Neural cell (in vitro differentiated cells): ENCODE data around the gene GABRR1.

ENCODE experiments used
- EP300 ChIP-seq: fragments of 450-650 bp; conservative IDR thresholded peaks from 2 replicates; pipeline ENCODE4 v1.6.1; 2014; ENCODE audit warnings: antibody characterized with exemption, mild to moderate bottlenecking, moderate library complexity; ENCODE audit not compliant: poor library complexity, severe bottlenecking
- MXI1 ChIP-seq: fragments of 450-650 bp; conservative IDR thresholded peaks from 2 replicates; pipeline ENCODE4 v1.6.1; 2014; ENCODE audit warnings: antibody characterized with exemption, mild to moderate bottlenecking; ENCODE audit not compliant: poor library complexity, severe bottlenecking
- POLR2AphosphoS5 ChIP-seq: IDR thresholded peaks from 2 replicates; pipeline ENCODE4 v1.6.1; 2012
- TF ChIP-seq, protein P1 (sequence below): fragments of 450-650 bp; IDR thresholded peaks from 2 replicates; pipeline ENCODE4 v1.5.1; 2014; ENCODE audit warnings: antibody characterized with exemption, mild to moderate bottlenecking, moderate library complexity; ENCODE audit not compliant: poor library complexity, severe bottlenecking

DNA sequence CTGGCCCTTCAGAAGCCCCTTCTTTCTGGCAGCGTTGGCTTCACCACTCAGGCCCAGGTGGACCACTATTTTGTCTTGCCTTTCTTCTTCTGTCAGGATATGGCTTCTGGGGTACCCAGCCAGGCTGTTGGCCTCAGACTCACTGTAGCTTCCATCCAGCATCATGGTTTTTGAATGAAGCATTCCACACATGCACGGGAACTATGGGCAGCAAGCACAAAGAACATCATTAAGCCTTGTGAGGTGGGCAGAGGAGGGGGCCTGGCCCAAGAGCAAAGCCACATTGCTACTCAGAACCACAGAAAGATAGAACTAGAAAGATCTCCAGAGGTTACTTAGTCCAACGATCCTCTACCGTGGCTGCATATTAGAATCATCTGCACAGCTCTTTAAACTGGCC is 40.6 kb upstream of the GABRR1 start:
- TF ChIP-seq POLR2AphosphoS5 (no peak), MXI1 (no peak), EP300 (no peak)
- TF ChIP-seq, protein P1, sequence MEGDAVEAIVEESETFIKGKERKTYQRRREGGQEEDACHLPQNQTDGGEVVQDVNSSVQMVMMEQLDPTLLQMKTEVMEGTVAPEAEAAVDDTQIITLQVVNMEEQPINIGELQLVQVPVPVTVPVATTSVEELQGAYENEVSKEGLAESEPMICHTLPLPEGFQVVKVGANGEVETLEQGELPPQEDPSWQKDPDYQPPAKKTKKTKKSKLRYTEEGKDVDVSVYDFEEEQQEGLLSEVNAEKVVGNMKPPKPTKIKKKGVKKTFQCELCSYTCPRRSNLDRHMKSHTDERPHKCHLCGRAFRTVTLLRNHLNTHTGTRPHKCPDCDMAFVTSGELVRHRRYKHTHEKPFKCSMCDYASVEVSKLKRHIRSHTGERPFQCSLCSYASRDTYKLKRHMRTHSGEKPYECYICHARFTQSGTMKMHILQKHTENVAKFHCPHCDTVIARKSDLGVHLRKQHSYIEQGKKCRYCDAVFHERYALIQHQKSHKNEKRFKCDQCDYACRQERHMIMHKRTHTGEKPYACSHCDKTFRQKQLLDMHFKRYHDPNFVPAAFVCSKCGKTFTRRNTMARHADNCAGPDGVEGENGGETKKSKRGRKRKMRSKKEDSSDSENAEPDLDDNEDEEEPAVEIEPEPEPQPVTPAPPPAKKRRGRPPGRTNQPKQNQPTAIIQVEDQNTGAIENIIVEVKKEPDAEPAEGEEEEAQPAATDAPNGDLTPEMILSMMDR: no peak
